GM06990 (cell line): ENCODE data around the gene ARHGEF6.

Experiments used
- DNase-seq: peaks from one replicate; pipeline ENCODE4 v3.0.0-alpha.2; 2011; ENCODE audit not compliant: insufficient read length; ENCODE audit errors: extremely low read depth
- H3K27me3 ChIP-seq: replicated peaks from 2 replicates; pipeline ENCODE4 v1.6.0; 2011; ENCODE audit warnings: low read length; ENCODE audit not compliant: control insufficient read depth, insufficient read depth
- H3K36me3 ChIP-seq: 2 replicates; pipeline ENCODE4 v1.5.1; 2011; ENCODE audit warnings: low read length; ENCODE audit not compliant: control insufficient read depth, insufficient read depth
- H3K4me3 ChIP-seq: replicated peaks from 2 replicates; pipeline ENCODE4 v1.5.1; 2011; ENCODE audit warnings: low read depth, mild to moderate bottlenecking, control low read depth, low read length
- TF ChIP-seq, protein P1 (sequence below): IDR thresholded peaks from 2 replicates; pipeline ENCODE4 v1.5.1; 2011; ENCODE audit warnings: low read length, control low read depth, mild to moderate bottlenecking, inconsistent platforms; ENCODE audit not compliant: insufficient read depth, poor library complexity, severe bottlenecking

ARHGEF6 gene

DNA sequence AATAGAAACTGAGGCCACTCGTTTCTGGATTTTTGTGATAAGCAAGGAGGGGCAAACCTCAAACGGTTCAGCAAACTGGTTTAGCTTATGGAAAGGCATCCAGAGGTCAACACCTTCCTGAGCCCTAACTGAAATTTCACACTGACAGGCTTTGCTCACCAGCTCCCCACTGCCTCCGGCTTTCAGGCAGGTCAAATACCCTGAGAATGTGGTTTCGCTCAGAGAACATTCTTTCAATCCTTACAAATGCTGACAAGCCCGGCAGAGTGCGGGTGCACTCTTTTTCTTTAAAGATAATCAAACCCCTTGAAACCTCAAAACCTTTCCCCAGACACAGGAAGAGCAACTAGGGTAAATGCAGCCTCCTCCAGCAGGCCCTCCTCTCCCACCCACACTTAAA lies 91.3 kb downstream of the ARHGEF6 start:
- H3K4me3 ChIP-seq: no peak overlapping the region
- DNase-seq: no peak
- H3K36me3 ChIP-seq: no peaks in the 10 kb centered on the region; the same call in 1 of the 2 replicates
- TF ChIP-seq, protein P1, sequence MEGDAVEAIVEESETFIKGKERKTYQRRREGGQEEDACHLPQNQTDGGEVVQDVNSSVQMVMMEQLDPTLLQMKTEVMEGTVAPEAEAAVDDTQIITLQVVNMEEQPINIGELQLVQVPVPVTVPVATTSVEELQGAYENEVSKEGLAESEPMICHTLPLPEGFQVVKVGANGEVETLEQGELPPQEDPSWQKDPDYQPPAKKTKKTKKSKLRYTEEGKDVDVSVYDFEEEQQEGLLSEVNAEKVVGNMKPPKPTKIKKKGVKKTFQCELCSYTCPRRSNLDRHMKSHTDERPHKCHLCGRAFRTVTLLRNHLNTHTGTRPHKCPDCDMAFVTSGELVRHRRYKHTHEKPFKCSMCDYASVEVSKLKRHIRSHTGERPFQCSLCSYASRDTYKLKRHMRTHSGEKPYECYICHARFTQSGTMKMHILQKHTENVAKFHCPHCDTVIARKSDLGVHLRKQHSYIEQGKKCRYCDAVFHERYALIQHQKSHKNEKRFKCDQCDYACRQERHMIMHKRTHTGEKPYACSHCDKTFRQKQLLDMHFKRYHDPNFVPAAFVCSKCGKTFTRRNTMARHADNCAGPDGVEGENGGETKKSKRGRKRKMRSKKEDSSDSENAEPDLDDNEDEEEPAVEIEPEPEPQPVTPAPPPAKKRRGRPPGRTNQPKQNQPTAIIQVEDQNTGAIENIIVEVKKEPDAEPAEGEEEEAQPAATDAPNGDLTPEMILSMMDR: no peak
- no peaks in the 10 kb centered on the region for H3K27me3 ChIP-seq

DNA sequence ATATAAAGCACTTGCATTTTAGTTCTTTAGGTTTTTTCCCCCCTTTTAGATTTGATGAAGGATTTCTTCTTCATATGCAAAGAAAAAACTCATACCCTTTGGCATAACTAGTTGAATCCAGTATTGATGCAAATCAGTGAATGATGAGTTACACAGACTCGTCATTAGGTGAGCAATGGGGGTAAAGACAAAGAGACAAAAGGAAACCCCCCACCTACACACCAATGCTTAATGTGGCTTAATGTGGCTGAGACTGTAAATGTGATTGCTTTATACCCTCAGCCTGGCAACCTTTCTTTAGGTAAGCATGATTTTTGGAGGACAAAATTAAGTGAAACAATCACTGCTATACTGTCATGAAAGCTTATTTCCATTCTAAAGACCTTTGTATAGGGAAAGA lies 93.3 kb downstream of the ARHGEF6 start:
- Histone ChIP-seq H3K27me3 (no peaks in the 10 kb centered on the region), H3K36me3 (no peaks in the 10 kb centered on the region; the same call in 1 of the 2 replicates), H3K4me3 (no peak overlapping the region)
- TF ChIP-seq, protein P1: no peak
- no peak for DNase-seq

DNA sequence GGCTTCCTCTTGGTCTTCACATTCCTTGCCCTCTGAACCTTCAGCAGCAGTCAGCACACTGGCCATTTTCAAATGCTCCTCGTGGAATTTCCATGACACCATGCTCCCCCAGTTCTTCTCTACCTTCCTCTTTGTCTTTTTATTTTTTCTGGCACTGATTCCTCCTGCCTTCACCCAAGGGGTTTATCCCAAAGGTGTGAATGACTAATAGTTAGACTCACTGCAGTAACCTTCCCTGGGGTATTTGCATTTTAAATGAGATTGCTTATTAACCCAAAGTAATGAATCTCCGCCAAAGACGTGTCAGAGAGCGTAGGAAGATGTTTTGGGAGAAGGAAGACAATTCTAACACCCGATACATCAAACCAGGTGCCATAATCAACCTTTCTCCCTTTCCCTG lies 96.6 kb downstream of the ARHGEF6 start:
- Histone ChIP-seq H3K27me3 (no peaks in the 10 kb centered on the region), H3K4me3 (no peak overlapping the region), H3K36me3 (no peaks in the 10 kb centered on the region; the same call in none of the 2 replicates)
- DNase-seq: no peak
- TF ChIP-seq, protein P1: no peak

DNA sequence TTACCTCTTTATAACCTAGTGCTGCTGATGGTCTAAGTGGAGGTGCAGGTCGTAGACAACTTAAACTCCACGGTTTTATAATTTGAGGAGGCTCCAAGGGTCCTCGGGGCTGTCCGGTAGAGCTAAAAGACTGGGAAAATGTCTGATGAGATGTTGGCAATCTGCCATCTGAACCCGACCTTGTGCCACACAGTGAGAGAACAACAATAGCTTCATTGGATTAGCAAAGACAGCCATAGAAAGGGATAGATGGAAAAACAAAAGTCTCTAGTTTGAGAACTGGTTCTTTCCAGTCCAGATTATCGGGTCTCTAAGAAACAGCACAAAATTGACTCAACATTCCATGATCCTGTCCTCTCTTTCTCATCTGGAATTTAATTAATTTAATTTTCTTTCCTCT lies 101.2 kb downstream of the ARHGEF6 start:
- Histone ChIP-seq H3K4me3 (no peak overlapping the region), H3K36me3 (no peaks in the 10 kb centered on the region; the same call in none of the 2 replicates), H3K27me3 (no peaks in the 10 kb centered on the region)
- TF ChIP-seq, protein P1: no peak
- DNase-seq: no peak

DNA sequence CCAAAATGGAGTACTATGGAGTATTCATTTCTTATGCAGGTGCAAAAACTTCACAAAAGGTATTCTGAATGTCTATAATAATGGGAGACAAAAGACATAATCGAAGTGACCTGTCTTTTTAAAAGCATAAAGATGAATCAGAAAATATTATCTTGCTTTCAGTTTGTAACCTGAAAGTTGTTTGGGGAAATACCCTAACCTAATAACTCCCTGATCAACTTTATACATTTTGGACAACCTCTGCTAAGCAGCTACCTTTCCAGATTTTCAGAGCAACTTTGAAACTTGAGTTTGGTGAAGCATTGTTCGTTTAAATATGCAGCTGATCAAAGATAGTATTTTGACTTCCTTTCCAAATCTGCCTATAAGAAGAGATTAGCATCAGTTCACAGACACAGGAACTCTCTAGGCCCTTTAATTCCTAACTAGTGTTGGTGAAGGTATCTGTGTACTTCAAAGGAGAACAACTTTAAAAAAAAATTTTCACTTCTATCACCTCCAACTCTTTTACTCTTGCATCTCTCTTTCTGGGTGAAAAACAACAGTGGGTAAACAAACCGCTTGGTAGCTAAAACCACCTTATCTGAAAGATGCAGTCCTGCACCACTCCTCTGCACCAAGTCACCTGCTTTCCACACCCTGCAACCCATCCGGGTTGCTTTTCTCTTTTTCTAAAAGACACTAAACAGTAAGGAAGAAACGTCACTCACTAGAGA lies 106.3 kb downstream of the ARHGEF6 start:
- Histone ChIP-seq H3K27me3 (no peaks in the 10 kb centered on the region), H3K36me3 (no peaks in the 10 kb centered on the region; the same call in 1 of the 2 replicates), H3K4me3 (no peak overlapping the region)
- TF ChIP-seq, protein P1: no peak
- no peak for DNase-seq

DNA sequence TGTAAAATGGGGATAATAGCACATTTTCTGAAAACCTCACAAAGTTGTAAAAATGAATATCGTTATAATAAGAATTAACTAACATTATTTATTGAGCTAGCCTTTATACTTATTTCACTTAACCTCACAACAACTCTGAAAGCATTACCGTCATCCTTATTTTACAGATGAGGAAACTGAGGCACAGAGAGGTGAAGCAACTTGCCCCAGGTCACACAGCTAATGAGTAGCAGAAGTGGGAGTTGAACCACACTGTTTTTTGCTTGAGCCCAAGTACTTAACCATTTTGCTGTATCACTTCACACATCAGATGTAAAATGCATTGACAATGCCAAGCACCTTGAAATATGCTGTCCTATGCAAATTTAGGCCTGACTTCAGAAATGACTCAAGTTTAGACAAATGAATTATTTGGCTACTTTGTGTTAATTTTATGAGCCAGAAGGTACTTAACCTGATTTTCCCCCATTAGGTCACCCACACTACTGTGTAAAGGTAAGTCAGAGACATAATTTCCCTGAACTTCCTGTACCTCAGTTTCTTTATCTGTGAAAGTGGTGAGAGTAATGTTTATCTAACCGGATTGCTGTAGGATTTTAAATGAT lies 109.6 kb downstream of the ARHGEF6 start:
- DNase-seq: peak; percentile 44
- Histone ChIP-seq H3K36me3 (no peaks in the 10 kb centered on the region; the same call in 1 of the 2 replicates), H3K4me3 (no peak overlapping the region), H3K27me3 (no peaks in the 10 kb centered on the region)
- TF ChIP-seq, protein P1: no peak
